Activated CD4-positive, alpha-beta T cell treated with anti-CD3 and anti-CD28 coated beads for 1 hour (primary cell): ENCODE results near the gene C9orf43.
"Not testable (repeated sequence)": the region's sequence is repeated elsewhere in the genome, so short reads cannot be mapped to it uniquely, and the experiment has no call there.

Experiments
- DNase-seq: peaks from one replicate; pipeline ENCODE4 v3.0.0-alpha.2; 2020

Gene C9orf43

DNA sequence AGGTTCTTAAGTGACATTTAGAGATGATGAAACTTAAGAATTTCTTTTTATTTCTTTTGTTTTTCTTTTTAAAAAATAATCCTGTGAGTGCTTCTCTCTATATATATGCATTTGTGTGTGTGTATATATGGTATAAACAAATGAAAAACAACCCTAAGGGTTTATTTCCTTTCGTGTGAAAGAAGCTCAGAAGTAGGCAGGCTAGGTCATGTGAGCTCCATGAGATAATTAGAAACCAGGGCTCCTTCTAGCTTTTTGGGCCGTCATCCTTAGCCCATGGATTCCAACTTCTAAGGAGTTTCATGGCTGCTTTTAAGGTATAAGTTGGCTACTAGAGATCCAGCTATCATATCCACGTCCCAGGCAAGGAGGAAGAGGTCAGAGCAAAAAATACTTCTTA, 11.2 kb downstream of the C9orf43 start:
- no peak for DNase-seq

GRCh38 chr9:113425072-113425471, 14.5 kb downstream of the C9orf43 start:
- DNase-seq, result no peak

DNA sequence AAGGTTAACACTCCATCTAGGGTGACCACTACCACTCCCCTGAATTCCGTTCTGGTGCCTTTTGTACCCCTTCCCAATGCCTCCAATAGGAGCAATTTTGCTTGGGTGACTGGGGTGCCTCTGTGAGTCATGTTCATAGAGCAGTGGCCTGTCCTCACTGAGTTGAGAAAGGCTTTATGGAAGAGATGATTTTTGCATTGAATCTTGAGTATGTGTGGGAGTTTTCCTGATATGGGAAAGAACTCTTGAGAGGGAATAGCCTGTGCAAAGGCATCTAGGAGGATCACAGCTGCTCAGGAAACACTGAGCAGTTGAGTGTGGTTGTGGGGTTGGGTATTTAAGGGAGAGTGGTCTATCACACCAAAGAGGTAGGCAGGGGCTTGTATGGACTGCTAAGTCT, 16.2 kb downstream of the C9orf43 start:
- DNase-seq, result no peak

- no peak for DNase-seq
Observed at GRCh38 chr9:113427629-113428028, 17.1 kb downstream of the C9orf43 start.

GRCh38 chr9:113428062-113428615, 17.6 kb downstream of the C9orf43 start:
- DNase-seq, result no peak

- DNase-seq, result no peak
Observed at GRCh38 chr9:113431191-113431590, 20.6 kb downstream of the C9orf43 start.

DNA sequence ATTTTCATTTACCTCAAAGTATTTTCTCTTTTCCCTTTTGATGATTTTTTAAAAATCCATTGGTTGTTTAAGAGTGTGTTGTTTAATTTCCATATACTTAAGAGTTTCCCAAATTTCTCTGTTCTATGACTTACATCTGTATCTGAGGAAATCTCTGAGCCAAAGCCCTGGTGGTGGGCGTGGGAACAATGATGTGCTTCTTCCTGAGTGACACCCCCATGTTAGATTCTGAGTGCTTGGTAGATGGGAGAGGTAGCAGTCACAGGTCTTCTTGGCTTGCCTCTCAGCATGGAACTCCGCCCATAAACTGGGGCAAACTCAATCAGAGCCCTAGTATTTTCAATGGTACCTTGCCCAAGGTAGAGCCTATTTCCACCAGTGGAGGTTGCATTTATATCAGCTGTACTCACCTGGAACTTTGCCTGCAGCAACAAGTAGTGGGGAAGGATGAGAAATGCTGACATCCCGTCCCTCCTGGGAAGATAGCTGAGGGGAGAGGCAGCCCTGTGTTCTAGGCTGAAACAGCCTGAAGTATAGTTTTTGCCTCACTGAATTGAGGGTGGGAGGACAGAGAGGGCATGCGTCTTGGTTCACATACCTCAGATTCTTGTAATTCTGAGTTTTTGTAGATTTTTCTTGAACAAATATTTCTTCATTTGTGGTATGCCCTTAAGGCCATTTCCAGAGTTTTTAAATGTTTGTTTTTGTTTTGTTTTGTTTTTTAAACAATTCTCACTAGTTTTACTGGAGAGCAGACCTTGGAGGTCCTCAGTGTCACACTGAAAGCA, 26.4 kb downstream of the C9orf43 start:
- DNase-seq, result no peak

- DNase-seq, result not testable (repeated sequence)
Observed at GRCh38 chr9:113437716-113438115, 27.2 kb downstream of the C9orf43 start.

- DNase-seq, result no peak
Observed at GRCh38 chr9:113444736-113445135, 34.2 kb downstream of the C9orf43 start.

DNA sequence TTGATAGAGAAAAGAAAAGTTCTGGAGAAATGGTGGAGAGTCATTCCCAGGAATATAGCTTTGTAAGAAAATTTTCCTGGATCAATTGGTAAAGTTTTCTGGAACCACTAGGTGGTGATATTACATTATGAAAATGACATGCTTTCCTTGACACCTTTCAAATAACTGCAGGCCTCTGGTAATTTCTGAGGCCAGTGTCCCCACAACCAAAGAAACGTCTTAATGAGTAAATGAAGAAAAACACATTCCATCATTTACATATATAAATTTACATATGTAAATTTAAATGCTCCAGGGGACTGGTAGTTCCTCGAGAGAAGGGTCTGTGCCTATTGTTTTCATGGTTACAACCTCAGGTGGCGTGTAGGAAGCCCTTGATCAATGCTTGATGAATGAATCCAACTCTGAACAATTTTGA, 35.8 kb downstream of the C9orf43 start:
- DNase-seq, result no peak

GRCh38 chr9:113449376-113449775, 38.8 kb downstream of the C9orf43 start:
- DNase-seq, result no peak

GRCh38 chr9:113452113-113452605, 41.6 kb downstream of the C9orf43 start:
- DNase-seq, result no peak

DNA sequence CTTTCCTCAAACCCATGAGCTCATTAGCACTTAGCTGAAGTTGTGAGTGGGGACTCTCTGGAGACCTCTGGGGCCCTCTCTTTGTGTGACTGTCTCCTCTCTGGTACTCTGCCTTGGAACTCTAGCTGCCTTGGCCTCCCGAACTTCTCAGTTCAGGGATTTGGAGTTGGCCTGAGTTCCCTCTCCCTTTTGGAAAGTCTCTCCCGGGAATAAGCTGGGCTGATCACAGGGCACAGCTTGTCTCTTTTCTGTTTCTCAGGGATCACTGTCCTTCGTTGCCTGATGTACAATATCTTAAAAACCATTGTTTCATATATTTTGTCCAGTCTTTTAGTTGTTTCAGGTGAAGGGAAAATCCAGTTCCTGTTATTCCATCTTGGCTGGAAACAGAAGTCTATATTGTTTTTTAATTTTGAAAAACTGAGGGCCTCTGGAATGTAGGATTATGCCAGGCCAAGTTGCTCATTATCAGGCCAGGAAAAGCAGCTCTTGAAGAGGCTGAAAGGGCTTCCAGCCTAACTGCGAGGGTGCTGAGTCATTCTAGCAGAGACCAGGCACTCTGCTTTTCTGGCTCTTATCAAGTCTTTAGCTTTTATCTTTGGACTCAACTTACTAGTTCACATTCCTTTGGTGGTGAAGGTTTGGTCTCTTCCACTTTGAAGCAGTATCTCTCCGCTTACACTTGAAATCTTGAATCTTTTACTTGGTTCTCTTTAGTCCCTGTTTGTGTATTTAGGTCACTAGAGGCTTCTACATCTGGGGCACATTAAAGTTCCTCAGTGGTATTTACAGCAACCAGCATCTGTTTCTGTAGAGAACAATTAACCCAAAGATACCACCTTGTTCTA, 44.6 kb downstream of the C9orf43 start:
- DNase-seq, result no peak

DNA sequence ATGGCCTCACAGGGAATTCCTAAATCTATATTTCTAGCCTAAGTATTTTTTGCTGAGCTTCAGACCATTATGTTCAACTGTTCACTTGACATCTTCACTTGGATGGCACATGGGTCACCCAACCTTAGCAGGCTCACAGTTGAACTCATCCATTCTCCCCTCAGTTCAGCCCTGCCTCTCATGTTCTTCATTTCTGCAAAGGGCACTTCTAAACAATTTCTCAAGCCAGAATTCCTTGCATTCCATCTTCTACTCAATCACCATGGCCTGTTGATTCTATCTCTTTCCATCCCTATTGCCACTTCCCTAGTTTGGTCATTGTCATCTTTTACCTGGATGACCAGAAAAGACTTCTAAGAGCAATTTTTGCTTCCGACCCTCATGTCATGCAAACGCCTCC, 45.7 kb downstream of the C9orf43 start:
- no peak for DNase-seq

DNA sequence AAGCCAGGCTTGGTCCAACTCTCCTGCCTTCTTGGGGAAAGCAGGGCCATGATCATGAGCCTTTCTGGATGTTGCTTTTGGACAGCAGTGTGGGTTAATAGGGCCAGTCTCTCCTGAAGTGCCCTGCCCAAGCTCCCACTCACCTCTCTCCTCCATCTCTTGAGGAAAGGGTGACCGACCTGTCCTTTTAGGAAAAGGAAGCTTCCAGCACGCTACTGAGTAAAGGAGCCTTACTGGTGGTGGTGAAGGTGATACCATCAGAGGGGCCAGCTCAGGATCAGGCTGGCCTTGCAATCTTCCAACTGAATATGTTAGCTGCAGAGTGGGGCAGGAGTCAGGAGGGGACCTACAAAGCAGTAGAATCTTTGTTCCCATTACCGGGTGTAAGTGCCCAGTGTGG, 50.7 kb downstream of the C9orf43 start:
- DNase-seq, result no peak

- no peak for DNase-seq
Observed at GRCh38 chr9:113461943-113462342, 51.4 kb downstream of the C9orf43 start.

- no peak for DNase-seq
Observed at GRCh38 chr9:113462781-113463286, 52.3 kb downstream of the C9orf43 start.

- DNase-seq, result no peak
Observed at GRCh38 chr9:113463418-113464285, 53.1 kb downstream of the C9orf43 start, which contains the start of gene RGS3. Gene RGS3, plus strand, starts transcription at chr9:113463727. Its CDS starts 76 bp downstream, at chr9:113463803.

- no peak for DNase-seq
Observed at GRCh38 chr9:113464286-113464660, 53.7 kb downstream of the C9orf43 start.

- no peak for DNase-seq
Observed at GRCh38 chr9:113465599-113466140, 55.1 kb downstream of the C9orf43 start.

- no peak for DNase-seq
Observed at GRCh38 chr9:113467183-113467582, 56.6 kb downstream of the C9orf43 start.
